8988T (cell line): ENCODE data around the gene EFCAB11.

Experiments
- DNase-seq: peaks from one replicate; pipeline ENCODE4 v3.0.0; 2011

Gene EFCAB11

DNA sequence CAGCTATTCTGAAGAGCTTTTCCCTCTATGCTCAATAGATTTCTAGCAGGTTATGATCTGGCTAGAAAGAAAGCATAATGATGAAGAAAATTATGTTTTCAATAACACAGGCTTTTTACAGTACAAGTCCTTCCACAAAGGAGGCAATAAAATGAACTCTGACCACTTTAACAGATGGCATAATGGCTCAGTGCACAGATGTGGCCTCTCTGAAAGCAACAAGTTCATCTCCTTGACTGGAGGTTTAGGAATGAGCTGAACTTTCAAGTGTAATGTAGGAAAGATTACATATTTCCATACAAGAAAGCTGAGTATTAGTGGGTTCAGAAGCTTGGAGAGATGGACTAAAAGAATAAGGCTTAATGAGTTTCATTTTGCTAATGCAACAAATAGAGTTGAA is 147.4 kb downstream of the EFCAB11 start:
- DNase-seq = no peak

GRCh38 chr14:89806451-89806850 is 148.1 kb downstream of the EFCAB11 start:
- DNase-seq = no peak

DNA sequence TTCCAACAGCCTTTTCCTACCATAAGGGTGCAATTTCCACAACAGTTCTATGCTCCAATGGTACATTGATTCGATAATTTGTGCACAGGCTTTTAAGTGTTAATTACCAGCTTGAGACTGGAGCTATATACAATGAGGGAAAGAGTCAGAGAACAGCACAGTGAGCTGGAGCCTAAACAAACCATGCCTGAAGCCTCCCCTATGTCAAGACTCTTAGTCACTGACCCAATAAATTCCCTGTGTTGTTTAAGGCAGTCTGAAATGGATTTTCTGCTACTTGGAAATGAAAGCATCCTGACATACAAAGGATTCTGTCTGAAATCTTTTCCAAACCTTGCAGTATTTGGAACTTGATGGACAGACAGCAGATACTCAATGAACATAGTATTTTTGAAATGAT is 149.0 kb downstream of the EFCAB11 start:
- DNase-seq = no peak

DNA sequence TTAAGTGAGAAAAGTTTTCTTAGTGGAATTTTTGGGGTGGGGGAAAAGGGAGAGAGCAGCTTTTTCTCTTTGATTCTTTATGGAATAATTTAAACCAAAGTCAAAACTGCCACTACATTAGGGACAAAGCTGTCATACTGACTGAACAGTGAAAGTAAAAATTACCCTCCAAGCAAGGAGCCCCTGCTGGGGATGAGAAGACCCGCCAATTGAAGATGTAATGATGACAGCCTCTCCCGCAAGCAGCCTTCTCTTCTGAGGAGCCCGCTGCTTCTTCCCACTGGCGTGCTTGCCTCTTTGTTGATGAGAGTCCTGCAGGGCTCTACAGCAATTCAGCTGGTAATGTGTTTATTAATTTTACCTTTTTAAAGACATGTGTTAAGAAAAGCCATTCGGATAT is 151.0 kb downstream of the EFCAB11 start:
- no peak for DNase-seq

DNA sequence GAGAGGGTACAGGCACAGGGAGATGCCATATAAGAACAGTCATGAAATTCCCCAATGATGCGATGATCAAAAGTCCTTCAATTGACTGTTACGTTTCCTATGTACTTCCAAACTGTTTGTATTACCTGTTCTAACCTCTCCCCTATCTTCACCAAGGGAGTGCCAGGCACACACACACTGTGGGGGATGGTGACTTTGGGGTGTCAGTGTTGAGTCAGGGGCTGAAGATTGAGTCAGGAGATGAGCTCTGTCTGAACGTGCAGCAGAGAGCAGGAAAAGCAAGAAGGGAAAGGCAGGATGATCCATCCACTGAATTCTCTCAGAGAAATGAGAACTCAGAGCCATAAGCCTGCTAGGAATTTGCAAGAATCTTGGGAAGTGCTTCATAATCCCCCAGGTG is 153.4 kb downstream of the EFCAB11 start:
- no peak for DNase-seq

DNA sequence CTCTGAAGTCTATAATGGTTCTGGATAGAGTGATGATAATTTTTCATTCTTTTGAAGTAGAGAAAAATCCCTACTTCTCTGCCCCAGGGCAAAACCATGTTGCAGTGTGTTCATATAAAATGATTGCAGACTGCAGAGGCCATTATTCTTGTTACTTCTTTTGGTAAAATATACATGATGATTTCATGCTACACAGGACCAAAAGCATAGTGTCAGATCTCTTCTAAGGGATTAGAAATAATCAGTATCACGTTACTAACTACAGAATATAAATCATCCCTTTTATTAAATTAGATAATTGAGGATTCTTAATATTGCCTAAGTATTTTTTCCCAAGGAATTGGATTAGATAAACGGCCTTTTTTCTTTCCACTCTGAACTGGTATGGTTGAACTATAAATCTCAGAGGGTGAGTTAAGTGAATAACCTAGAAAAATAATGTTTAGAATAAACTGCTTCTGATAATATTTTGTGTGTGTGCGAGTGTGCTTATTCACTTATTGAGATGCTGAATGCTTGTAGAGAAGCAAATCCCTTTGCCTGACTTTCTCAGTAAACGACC is 156.2 kb downstream of the EFCAB11 start:
- no peak for DNase-seq

- DNase-seq = no peak
These were observed 157.4 kb downstream of the EFCAB11 start for GRCh38 chr14:89797148-89797547.

GRCh38 chr14:89794096-89794495 is 160.4 kb downstream of the EFCAB11 start:
- no peak for DNase-seq

DNA sequence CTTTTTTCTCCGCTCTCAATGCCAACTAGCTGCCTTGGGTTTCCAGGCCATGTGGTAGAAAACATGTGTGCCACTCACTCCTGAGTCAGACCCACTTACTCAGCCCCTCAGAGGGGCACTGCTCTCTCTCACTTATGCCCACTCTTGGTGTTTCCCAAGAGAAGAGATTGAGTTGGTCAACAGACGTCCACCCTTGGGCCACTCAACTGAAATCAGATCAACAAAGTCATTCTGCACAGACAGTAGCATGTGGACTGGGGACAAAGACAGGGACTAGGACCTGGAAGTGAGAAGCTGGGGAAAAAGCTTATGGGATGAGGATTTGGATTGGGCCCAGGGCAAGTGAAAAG is 161.2 kb downstream of the EFCAB11 start:
- no peak for DNase-seq

DNA sequence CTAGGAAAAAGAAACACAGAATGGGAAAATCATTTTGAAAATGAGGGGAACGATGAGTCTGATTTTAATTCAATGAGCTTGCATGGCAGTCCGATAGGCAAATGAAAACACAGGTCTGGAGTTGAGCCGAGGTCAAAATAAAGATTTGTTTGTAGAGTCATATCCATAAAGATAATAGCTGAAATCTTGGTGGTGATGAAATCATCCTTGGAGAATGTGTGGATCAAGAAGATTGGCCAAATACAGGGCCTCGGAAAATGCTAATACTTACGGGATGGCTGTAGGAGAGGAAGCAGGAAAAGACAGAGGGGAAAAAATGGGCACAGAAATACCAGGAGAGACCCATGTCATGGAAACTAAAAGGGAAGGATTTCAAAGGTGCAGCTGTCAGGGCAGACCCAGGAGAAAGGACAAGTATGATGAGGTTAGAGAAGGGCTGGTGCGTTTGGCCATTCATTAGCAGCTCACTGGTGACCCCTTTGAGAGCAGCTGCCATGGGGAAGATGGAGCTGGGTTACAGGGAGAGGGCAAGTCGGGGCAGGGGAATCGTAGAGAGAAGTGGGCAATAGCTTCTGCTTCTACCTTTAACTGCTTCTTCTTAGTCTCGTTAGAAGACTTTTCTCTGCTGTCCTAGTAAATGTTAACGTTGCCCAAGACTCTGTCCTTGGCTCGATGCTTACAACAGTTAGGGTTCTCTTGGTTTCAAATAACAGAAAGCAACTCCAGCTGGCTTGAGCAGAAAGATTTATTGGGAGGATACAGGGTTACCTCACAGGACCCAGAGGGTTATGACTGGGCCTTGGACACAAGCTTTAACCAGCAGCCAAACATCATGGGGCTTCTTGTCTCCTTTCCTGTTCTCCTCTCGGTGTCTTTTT is 161.8 kb downstream of the EFCAB11 start:
- no peak for DNase-seq

- no peak for DNase-seq
These were observed 167.0 kb downstream of the EFCAB11 start for GRCh38 chr14:89787525-89787924.

DNA sequence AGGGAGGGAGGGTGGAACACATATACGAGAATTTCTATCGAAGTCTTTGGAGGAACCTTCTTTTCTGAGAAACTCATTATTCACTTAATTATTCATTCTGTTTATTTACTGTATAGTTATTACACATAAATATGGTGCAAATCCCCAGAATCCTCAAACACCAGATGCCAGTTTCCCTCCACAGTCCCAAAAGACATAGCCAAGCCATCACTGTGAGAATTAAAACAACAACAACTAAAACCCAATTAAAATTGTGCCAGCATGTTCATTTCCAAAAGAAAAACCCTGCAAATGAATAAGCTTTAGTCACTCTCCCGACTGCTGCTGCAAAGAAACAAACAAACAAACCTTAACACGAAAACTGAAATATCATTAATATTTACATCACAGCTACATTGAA is 173.5 kb downstream of the EFCAB11 start:
- DNase-seq = no peak

- no peak for DNase-seq
These were observed 174.8 kb downstream of the EFCAB11 start for GRCh38 chr14:89779707-89780106.

- DNase-seq = no peak
These were observed 178.6 kb downstream of the EFCAB11 start for GRCh38 chr14:89775946-89776345.

DNA sequence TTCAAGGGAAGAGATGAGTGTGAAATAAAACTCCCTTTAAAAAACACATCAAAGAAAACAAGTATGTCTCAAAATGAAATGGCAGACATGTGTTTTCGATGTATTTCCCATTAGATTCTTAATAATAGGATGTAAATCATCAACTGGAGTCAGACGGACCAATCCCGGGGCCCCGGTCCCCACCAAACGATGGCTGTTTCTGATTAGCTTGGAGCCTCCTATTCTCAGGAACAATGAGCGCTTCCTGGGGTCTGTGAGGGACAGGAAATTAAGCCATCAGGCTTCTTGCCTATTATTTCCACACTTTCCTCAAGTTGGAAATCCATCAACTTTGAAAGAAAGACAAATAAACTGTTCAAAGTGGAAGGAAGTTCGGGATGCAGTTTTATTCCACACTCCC is 179.4 kb downstream of the EFCAB11 start:
- no peak for DNase-seq

GRCh38 chr14:89773644-89774316 is 180.8 kb downstream of the EFCAB11 start:
- no peak for DNase-seq

DNA sequence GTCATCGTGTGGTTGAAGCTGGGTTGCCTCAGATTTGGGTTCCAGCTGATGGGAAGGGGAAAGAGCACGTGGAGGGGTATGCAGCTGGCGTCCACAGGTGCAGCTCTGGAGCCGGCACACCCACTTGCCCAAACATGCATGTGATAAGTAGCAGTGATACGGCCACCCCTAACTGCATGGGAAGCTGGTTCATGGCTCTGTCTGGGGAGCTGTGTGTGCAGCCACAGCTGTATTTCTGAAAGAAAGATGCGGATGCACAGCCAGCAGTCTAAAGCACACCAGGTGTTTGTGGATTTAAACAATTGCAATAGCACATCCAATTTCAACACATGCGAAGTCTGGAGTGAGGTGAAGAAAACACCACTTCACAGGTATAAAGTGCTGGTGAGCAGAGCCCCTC is 181.4 kb downstream of the EFCAB11 start:
- DNase-seq = no peak

DNA sequence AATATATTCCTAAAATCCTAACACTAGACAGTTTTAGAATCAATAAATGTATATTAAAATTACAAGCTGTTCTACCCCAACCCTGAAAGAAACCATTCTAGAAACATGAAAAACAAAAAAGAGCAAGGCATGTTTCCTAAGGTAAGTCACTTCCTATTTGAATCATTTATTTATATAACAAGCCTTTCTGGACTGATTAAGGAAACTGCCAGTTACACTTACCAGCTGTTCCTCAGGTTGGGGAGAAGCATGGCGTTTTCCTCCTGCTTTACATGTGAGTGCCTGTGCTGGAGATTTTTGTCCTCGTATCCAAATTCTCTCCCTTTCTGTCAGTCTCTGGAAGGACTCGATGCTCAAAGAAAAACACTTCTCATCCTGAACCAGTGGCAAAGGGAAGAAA is 183.3 kb downstream of the EFCAB11 start:
- no peak for DNase-seq

GRCh38 chr14:89767861-89768268 is 186.7 kb downstream of the EFCAB11 start:
- peak; percentile 31 for DNase-seq

DNA sequence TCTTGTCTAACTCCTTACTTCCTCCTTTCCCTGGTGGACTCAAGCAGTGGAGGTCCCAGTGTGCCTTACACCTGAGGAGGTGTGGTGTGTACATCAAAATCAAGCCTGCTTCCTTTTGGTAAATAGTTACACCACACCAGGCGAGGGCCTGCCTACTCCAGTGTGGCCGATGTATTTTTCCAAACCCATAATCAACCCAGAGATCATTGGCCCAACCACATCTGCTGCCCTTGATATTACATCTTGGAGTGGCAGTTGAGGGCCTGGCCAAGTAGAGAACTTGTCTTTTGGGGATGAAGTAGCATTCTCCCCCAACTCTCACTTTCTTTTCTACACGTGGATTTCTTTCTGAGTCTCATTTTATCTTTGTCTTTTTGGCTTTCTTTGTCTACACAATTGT is 187.4 kb downstream of the EFCAB11 start:
- DNase-seq = no peak

DNA sequence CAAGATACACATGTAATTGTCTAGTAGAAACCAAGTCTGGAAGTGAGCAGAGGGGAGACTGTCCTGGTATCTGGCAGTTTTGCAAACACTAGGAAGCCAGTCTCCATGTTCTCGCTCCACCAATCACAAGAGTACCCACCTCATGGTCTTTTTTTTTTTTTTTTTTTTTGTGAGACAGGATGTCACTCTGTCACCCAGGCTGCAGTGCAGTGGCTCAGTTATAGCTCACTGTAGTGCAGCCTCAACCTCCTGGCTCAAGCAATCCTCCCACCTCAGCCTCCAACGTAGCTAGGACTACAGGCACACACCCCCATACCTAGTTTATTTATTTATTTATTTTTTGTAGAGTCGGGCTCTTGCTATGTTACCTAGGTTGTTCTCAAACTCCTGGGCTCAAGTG is 189.2 kb downstream of the EFCAB11 start:
- no peak for DNase-seq

DNA sequence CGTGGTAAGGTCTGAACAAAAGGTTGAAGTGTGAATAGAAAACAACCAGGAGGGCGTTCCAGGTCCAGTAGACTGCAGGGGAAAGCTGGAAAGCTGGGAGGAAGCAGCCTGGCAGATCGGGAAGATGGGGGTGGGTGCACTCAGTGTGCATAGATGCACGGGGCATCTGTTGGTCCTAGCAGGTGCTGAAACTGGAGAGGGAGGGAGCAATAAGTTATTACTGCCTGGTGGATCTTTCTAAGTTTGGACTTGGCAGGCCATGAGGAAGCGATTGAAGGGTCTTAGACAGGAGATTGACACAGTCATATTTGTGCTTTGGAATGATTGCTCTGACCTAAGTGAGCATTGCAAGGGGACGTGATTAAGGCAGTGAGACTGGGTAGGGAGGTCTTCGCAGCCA is 194.4 kb downstream of the EFCAB11 start:
- DNase-seq = no peak

GRCh38 chr14:89757313-89757939 is 197.1 kb downstream of the EFCAB11 start:
- DNase-seq = no peak

GRCh38 chr14:89755816-89756215 is 198.7 kb downstream of the EFCAB11 start:
- no peak for DNase-seq
